HG03342 (cell line): Measurements from ENCODE around the gene BOD1L1.

ENCODE experiments used
- ATAC-seq: cut with Tn5 transposase; IDR thresholded peaks from one replicate; pipeline ENCODE4 v1.9.1; 2021; ENCODE audit warnings: mild to moderate bottlenecking, moderate library complexity; ENCODE audit not compliant: unreplicated experiment

Gene BOD1L1

DNA sequence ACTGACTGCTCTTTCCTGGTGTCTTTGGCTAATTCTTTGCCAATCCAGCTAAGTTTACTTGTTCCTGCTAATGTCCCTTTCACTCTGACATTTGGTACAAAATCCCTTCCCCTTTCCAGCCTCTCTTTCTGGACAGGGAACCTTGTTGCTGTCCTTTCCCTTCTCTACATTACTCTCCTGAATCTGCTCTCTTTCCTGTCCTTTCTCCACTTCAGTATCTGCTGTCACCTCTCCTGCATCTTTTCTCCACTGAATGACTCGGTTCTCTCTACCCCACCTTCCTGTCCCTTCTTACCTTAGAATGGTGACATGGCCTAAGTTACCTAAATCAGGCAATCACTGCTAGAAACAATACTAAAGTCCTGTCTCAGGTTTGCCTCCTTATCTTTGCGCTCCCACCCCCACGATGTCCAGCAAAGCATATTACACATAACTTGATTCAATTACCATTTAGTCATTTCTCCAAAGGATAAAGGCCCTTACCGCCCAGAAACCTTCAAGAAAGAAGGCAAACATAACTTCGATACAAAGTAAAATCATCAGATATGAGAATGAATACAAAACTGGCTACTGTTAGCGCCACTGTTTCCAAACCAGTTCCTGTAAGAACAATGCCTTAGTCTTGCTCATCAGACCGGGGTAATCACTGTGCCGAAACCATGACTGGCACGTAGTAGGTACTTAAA, 890 bp downstream of the BOD1L1 start:
- no peak for ATAC-seq

DNA sequence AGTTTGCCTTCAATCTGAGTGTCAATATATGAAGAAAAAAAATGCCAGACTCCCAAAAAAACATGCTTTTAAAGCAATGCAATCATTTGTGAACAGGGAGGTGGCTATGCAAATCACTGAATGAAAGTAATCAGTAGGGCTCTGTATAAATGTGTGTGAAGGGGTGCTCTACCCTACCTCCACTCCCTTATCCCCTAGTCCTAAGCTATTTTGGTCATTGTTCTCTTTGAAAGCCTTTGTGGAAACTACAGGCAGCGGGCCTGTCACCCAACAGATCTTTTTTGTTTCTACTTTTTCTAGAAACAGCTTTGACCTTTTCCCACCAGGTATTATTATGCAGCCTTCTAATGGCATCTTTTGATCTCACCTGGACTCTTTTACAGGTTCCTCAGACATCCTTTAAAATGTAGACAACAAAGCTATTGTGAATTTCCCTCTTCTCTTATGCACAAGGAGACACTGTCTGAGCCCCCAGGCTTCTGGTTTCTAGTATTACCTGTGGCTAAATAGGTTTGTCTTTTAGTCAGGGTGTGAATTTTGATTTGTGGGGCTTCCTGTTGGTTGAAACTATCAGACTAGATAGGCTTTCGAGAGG, 9.2 kb downstream of the BOD1L1 start:
- no peak for ATAC-seq

DNA sequence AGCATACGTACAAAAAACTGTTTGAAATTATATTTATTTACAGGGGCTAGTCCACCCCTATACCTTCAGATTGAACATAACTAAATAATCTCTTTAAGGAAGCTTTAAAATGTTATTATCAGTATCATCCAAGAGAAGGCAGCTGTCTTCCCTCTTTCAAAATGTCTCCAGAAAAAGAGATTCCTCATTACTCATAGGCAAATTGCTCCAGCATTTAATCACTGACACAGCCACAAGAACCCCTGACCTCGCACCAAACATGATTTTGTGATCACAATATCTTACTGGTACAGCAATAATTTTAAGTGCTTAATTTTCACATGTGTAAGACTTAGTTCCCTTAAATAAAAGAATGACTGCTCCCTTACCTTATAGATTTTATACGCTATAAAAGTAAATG, 9.7 kb downstream of the BOD1L1 start:
- no peak for ATAC-seq

DNA sequence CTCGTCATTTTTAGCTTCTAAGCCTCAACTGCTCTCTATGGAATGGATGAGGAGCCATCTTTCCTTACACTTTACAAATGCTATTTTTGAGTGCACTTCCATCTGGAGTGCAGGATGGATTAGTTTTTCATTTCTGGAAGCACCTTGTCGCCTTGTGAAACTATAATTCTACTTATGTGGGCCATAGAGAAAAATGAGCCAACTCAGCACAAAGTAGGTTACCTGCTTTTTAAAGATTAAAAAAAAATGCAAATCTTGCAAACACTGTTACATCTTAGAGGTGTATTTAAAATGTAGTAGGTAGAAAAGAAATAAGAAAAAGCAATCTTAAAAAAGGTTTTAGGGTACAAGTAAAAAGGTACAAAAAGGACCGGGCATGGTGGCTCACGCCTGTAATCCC, 10.9 kb downstream of the BOD1L1 start:
- no peak for ATAC-seq

DNA sequence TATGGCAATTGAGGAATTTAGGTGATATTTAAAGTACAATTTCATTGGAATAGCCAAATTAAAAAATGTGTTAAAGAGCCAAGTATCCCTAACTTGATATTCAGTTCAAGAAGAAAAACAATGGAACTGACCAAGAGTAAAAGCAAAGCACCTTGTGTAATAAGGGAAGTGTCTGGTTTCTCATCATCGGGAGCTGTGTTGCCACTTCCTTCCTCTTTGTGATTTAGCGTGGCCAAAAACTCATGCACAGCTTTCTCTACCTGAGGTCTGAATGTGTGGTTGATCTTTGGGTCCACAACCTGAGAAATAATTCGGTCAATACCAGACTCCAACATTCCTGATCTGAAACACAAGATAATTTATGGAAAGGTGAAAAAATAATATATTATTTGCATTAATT, 12.4 kb downstream of the BOD1L1 start:
- peak; percentile 46 for ATAC-seq

DNA sequence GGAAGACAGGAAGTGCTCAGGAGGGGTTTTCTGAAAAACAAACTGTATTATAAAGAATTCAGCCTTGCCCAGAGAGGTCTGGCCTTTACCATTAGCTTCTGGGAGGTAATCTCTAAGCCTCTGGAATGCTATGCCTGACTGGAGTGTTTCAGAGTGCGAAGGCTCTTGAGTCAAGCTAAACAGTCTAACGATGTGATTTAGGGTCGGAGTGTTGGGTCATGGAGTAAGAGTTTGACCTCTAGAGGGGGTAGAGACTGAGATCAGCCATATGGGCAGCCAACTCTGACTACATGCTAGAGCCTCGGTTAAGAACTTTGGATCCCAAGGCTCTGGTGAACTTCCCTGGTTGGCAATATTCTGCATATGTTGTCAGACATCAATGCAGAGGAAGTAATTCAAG, 15.0 kb downstream of the BOD1L1 start:
- ATAC-seq: no peak

DNA sequence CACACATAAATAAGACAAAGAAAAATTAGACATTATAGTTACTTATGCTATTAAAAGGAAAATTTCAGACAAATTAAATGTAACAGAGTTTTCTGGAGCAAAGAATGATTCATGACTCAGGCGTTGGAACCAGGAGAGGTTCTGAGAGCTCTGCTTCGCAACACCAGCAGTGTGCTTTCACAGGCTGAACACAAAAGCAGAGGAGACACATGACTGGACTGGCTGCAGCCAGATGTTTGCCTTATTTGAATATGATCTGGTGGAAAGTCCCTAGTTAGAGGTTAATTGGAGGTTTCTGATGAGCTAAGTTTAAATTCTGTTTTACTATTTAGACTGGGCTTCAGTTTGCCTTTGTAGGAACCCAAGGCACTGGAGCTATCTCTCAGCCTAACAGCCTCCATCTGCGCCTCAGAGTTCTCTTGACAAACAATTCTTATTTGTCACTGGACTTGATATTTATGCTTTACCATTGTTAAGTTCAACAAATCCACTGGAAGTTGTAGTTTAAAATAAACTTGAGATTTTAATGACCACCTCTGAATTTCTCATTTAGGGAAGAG, 16.2 kb downstream of the BOD1L1 start:
- peak; percentile 97 for ATAC-seq

DNA sequence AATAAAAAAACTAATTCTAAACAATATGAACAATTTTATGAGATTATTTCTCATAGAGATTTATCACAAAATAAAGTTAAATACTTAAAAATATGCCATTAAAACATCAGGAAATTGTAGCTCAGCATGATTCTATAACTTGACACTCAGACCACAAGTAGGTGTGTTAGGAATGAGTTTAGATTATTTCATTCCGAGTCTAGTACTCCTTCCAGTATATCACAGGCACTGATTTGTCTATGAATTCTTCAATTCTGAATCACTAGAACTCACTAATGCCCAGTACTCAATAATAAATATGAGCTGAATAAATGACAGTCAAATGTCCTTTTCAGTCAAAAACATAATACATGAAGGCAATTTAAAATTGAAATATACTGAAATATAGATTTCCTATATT, 22.2 kb downstream of the BOD1L1 start:
- ATAC-seq: no peak

DNA sequence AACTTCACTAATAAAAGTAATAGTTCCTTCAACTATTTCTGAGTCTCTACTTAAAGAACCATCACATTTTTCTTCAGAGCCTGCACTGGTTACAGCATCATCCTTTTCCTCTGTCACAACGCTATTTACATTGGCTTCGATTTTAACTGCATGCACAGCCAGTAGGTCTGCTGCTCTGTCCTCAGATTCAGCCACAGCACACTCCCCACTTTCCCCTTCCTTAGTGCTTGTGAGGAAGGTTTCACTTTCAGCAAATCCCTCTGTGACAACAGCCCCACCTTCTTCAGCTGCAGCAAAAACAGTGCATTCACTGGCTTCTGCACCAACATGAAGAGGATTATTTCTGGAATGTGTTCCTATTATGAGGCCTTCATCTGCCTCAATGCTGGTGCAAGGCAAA, 25.7 kb downstream of the BOD1L1 start:
- ATAC-seq: no peak

DNA sequence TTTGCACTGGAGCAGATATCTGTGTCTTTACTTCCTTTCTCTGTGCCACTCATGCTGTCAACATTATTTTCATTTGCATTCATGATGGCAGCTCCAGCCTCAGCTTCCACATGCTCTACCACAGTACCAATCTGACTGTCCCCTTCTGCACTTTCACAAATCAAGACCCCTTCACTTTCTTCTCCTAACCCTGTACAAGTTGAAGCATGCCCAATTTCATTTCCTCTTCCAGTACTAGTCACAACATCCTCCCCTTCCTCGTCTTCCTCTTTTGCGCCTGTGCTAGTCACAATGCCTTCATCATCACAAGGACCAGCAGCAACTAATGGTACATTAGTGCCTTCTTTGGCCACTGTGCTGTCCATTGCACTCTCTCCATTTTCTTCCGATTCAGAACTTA, 26.5 kb downstream of the BOD1L1 start:
- peak; percentile 74 for ATAC-seq

DNA sequence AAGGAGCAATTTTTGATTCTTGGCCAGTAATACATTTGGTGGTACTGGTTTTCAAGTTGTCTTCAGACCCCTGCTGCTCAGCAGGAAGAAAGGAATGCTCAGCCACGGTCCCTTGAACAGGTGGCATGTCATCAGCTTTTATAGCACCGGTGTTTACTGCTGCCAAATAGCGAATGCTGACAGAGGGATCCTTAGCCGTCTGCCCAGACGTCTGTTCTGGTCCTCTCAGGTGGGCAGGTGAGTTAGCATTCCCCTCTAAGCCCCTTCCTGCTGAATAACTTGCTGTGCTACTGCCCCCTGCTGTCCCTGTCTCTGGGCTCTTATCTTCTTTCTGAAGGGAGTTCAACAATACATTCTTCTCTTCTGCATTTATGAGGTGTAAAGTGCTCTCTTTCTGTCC, 28.4 kb downstream of the BOD1L1 start:
- no peak for ATAC-seq

DNA sequence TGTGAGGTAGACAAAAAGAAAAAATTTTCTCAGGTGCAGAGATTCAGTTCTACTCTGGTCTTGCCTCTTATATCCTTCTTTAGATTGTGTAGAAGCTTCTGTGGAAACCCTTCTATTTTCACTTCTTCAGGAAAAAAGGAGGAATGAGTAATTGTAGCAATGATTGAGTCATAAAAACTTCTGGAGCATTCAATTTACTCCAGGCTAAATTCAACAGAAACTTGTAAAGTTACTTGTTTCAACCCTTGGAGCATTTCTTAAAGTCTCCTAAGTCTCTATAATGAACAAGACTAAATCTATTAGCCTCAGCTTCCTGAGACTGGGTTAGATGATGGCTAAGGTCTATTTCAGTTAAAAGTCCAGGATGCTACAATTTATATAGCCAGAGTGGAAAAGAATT, 29.9 kb downstream of the BOD1L1 start:
- ATAC-seq: no peak

DNA sequence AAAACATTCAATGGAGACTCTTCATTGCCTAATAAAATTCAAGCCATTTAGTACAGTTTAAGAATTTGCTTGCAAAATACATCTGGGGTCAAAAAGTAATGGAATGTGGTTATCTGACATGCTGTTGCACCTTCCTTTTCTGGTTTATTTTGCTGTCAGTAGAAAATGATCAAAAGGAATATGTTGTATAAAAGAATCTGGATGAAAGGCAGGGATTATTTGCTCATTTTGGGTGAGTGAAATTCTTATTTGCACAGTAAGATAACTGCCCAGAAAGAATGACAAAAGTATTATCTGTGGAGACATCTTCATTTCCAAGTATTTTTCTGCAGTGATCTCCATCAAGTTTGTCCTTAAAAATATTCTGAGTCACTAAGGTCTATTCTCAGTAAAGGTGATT, 30.4 kb downstream of the BOD1L1 start:
- ATAC-seq: no peak

DNA sequence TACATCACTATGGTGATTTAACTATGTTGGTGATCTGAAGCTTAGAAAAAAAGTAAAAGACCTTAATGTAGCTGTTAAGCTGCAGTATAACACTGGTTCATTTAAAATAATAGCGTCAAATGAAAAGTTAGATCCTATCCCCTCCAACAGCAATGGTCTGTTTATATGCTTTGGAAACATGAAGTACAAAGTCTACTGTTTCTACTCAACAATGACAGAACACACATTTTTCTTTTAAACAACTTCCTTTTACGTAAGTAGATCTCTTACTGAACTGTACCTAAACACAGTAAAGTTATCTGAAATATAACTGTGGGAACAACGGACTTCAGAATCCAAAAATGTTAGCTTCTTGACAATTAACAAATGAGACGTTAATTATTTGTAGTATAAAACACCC, 35.3 kb downstream of the BOD1L1 start:
- ATAC-seq: no peak

DNA sequence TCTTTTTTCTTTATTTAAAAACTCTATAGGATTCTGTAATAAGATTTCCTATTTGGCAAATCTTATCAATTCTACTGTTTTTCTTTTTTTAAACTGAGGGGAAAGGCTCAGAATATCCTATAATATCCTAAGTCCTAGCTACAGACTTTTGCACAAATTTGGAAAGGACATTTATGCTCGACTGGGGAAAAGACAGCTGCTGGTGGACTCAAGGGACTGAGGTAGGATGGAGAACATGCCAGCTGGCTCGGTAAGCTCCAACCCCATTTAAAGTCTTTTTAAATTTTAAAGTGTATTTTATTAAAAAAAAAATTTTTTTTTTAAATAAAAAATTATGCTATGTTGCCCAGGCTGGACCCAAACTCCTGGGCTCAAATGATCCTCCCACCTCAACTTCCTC, 36.8 kb downstream of the BOD1L1 start:
- ATAC-seq: no peak

DNA sequence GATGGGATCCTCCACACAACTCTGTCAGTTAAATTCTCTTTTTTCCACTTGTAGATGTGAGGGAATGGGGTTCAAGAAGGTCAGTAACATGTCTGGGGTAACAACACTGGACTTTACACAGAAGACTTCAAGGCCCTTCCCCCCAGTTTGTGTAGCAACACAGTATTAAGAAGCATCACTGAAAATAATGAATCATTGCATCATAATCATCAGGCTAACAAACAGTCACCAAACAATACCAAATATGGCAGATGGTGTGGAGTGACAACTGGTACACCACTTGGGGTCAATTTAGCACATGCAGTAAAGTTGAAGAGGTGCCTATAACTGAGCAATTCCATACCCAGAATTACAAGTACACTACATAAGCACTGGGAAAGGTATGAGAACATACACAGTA, 38.6 kb downstream of the BOD1L1 start:
- no peak for ATAC-seq

DNA sequence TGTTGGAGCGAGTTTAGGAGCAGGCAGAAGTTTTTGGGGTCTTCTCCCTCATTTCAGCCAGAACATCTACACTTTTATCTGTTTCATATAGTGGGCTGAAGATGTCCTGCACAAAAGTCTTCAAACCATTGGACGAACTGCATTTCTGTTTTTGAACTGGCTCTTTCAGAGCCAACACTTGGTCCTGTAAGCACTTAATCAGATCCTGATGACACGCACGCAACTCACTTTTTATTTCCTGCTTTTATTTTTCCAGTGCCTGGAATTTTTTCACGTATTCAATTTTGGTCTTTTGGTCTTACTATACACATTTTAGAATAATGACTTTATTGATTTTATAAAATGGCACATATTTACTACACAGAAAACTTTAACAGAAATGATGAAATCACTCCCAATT, 43.0 kb downstream of the BOD1L1 start:
- no peak for ATAC-seq

DNA sequence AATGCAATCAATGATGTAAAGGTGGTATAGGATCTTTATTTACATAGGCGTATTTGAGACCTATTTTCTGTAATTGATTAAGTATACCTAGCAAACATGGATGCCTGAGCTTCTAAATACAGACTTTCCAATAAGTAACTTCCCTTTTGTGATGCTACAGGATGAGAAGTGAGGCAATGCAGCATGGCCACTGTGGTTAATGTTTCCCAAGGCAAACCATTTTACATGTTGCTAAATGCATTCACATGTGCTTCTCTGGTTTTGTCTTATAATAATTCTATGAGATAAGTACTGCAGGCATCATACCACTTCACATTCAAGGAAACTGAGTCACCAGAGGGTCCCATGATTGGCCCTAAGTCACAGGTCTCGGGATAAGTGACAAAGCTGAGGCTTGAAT, 47.5 kb downstream of the BOD1L1 start:
- no peak for ATAC-seq

DNA sequence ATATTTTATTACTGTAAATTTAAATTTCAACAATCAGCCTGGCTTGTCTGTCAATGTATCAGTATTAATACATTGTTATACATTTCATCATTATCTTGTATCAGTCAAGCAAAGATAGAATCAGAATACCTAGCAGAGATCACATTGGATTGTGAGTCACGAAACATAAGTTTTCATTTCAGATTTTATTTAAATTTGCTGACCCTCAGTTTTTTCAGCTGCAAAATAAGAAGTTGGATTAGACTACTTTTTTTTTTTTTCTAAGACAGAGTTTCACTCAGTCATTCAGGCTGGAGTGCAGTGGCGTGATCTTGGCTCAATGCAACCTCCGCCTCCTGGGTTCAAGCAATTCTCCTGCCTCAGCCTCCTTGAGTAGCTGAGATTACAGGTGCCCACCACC, 49.9 kb downstream of the BOD1L1 start:
- ATAC-seq: no peak

DNA sequence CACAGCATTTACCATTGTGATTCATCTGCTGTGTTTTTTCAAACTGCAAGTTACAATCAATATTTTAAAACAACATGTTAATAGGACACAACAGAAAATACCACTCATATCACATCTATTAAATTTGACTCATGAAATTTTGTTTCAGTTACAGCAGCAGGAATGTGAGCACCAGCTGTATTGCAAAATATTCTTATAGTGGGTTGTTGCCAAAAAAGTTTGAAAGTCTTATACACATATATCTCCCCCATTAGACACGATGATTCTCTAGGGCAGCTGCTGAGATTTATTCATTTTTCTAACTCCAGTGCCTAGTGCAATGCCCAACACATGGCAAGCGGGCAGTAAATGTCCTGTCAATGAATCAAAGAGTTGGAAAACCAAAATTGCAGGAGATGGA, 56.6 kb downstream of the BOD1L1 start:
- ATAC-seq: no peak

DNA sequence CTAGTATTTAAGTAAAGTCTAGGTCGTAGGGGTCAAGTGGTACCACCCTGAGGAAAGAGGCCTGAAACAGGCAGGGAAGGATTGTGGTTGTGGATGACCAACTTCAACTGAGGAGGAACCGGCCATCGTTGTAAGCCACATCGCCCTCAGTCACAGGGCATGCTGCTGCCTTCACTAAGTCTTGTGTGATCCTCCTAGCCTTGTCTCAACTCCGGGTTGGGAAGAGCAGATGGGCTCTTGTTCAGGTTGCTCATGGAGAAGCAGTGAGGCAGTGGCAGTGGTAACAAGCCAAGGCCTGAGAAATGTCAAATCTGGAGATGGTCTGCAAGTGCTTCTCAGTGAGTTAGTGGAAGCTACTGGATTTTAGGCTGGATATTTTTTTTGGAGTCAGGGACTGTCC, 60.4 kb downstream of the BOD1L1 start:
- no peak for ATAC-seq

DNA sequence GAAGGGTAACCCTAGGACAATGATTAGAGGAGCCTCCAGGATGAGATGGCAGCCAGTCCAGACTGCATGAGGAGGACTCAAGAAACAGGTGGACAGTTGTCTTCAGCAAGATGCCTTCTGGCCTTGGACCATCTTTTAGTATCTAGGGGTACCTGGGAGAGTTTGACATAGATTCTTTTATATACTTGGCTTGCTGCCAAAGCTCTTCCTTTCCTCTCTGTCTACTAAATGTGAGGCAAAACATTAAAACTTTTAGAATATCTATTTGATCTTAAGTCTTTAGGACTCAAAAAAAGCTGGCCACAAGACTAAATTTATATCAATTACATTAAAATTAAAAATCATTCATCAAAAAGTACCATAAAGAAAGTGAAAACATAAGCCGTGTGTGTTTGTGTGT, 64.6 kb downstream of the BOD1L1 start:
- no peak for ATAC-seq

DNA sequence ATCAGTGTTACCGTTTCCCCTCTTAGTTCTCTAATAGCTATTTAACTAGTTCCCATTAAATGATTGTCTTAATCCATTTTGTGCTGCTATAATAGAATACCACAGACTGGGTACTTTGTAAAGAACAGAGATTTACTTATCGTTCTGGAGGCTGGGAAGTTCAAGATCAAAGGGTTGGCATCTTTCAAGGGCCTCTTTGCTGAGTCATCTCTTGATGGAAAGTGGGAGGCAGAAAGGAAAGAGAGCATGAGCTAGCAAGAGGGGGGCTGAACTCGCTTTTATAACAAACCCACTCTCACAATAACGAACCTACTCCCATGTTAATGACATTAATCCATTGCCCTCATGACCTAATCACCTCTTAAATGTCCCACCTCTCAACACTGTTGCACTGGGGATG, 65.9 kb downstream of the BOD1L1 start:
- no peak for ATAC-seq
